Erythroblast (primary cell): ENCODE results near the gene TPRG1L.
A peak's percentile ranks its signal among the peaks of the same experiment; 100 is the strongest.
"Not testable (repeated sequence)": the region's sequence is repeated elsewhere in the genome, so short reads cannot be mapped to it uniquely, and the experiment has no call there.

ENCODE experiments used
- DNase-seq, 2 experiments: peaks; one replicate each; lab custom pipeline; 2025; lab: John Stamatoyannopoulos, UW
- GATA1 ChIP-seq: IDR thresholded peaks from 2 replicates; pipeline ENCODE4 v1.6.1; 2011; ENCODE audit warnings: low read depth, mild to moderate bottlenecking, control low read depth, low read length, moderate library complexity
- POLR2A ChIP-seq: IDR thresholded peaks from 2 replicates; pipeline ENCODE4 v1.6.1; 2011; ENCODE audit warnings: mild to moderate bottlenecking, low read length

Gene TPRG1L

DNA sequence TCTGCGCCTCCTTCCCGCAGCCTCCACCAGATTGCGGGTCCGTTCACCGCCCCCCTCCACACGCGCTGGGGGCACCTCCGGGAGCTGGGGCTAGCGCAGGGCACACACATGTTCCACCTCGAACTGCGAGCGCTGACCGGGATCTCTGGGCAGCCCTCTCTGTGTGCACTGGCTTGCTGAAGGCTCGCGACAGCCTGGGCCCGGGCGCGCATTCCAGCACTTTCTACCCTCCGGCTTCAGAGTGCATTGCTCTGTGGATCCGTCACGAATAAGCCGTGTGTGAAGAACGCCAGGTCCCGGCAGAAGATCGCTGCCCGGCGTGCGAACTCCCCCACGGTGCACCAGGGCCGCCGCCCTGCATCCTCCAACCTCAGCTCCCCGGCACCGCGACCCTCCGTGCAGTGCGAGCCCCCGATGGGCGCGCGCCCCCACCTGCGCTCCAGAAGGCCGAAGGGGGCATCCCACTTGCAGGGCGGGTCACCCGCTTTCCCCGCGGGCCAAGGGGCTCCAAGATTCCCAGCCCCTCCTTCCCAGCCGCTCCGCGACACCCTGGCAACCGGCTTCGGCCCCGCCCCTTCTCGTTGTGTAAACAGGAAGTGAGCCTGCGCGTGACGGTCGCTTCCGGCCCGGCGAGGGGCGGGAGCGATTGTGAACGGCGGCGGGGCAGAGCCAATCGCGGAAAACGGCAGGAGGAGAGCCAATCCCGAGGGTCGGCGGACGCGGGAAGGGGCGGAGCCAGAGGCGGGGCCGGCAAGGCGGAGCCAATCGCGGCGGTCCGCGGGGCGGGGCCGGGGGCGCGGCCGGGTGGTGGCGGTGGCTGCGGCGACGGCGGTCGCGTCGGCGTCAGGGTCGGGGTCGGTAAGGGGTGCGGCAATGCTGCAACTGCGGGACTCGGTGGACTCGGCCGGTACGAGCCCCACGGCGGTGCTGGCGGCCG lies at the start of gene TPRG1L:
Gene TPRG1L (plus strand): TSS at position 816 of the 937 bp plus-strand sequence. CDS start 58 bp downstream, at position 874.
- TF ChIP-seq POLR2A: no peak
- DNase-seq: peak; percentile 97 to 99

DNA sequence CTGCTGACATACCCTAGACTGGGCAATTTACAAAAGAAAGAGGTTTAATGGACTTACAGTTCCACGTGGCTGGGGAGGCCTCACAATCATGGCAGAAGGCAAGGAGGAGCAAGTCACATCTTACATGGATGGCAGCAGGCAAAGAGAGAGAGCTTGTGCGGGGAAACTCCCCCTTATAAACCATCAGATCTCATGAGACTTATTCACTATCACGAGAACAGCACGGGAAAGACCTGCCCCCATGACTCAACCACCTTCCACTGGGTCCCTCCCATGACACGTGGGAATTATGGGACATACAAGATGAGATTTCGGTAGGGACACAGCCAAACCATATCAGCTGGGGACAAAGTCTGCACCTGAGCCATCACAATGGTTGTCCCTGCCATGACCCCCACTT lies 49.3 kb upstream of the TPRG1L start:
- not testable (repeated sequence) for DNase-seq

DNA sequence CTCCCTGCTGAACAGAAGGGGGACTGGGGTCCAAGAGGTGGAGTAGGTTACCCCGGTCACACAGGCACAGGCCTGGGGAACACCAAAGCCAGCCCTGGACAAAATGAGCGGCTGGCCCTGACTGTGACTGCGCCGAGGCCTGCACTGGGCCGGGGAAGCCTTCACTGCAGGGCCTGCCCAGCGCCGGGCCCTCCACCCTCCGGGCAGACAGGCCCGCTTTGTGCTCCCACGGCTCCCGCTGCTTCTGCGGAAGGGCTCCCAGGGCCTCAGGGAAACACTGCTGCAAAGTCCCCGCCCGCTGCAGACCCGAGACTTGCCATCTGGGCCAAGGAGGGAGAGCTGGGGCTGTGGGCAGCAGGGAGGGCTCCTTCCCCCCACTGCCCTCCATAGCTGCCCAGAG lies 48.8 kb upstream of the TPRG1L start:
- no peak for DNase-seq
- TF ChIP-seq POLR2A (no peak), GATA1 (no peak)

DNA sequence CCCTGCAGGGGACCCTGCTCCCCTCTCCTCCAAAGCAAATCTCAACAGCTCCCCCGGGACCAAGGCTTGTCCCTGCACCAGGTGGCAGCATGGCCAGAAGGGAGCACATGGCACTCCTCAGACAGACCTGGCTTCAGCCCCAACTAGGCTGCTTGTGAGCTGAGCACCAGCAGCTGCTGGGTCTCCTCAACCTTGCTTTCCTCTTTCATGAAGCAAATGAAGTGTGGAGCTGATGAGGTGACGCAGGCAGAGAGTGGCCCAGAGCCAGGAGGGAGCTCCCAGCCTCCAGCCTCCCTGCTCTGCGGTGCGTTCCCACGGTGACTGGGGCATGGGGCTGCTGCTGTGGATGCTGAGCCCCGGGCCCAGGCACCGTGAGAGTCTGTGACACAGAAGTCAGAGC lies 47.5 kb upstream of the TPRG1L start:
- DNase-seq: no peak
- no peak for TF ChIP-seq POLR2A
- TF ChIP-seq GATA1: no peak

DNA sequence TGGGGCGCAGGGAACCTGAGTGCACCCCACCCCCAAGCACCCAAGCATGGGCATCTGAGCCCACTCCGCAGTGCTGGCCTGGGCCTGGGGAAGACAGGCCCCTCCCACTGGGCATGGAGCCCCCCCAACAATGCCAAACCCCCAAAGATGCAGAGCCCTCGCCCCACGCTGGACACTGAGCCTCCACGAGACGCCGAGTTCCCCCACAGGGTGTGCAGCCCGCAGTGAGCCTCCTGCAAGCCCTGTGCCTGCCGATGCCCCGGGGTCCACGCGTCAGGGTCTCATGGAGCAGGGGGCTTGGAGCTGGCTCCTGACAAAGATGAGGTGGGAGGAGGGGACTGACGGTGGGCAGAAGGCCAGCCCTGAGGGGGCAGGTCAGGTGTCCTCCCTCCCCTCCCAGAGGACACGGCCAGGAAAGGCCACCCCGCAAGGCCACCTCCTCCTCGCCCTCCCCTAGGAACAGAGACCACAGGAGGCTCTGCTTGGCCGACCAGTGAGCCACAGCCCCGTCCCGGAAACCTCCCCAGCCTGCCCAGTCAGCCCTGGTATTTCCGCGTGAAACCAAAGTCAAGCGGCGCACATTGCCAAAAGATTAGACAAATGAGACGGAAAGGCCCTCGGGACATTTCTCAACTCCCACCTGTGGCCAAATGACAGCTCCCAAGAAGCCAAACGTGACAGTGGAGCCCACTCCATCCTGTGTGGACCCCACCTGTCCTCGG lies 46.9 kb upstream of the TPRG1L start:
- no peak for TF ChIP-seq POLR2A
- no peak for DNase-seq

DNA sequence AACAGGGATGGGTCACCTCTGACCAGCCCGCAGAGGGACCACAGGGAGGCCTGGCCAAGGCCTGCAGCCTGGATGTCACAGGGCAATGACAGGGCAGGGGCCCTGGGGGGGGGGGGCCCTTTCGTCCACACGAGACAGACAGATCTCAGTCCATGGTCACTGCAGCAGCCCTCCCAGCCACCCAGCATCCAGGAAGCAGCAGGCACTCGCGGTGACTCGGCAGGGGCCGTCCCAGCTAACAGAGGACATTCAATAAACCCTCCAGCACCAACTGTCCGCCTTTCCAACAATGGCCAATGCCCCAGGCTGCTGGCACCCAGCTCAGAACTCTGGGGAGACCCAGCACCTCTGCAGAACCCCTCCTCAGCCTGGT lies 46.4 kb upstream of the TPRG1L start:
- TF ChIP-seq POLR2A (no peak), GATA1 (no peak)
- no peak for DNase-seq

DNA sequence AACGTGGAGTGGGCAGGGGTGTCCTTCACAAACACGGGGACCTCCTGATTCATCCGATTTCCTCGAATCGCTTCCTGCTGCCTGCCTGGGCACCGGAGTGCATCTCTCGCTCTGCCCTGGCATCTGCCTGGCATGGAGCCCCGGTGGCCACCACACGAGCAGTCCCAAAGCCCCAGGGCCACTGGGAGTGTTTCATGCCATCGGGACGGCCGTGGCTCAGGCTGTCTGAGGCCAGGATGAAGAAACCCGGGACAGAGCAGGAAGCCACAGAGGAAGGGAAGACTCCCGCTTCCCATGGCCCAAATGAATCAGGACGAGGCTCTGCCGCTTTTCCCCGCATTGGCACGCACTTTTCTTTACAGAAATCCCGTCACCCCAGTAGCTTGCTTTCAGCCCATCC lies 45.9 kb upstream of the TPRG1L start:
- TF ChIP-seq POLR2A (no peak), GATA1 (no peak)
- DNase-seq: no peak

DNA sequence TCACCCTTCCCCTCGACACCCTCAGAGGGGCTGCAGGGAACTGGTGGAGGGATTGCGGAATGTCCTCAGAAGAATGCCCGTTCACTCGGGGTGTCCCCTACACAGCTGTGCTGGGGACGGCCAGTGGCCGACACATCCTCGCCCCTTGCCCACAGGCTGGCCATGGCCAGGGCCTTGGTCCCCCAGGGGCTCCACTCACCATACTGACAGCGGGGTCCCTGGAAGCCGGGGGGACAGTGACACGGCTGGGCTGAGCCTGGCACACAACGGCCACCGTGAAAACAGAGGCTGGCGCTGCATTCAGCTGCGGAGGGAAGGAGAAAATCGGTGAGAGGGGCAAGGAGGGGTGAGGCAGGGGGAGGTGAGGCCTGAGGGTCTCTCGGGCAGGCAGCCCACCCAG lies 45.2 kb upstream of the TPRG1L start:
- TF ChIP-seq GATA1 (no peak), POLR2A (no peak)

DNA sequence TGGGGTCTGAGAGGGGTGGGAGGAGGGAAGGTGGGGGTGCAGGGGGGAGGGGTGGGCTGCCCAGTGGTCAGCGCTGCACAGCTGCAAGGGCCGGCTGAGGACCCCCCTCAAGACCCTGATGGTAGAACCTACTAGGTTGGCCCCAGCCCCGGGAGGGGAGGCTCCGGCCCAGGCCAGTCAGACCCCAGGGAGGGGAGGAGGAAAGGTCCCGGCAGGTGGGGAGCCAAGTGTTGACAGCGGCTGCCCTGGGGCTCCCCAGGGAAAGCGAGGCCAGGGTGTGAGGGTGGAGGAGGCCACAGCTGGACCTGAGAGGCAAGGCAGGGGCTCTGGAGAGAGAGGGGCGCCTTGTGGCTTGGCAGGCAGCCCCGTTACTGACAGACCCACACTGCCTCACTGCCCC lies 44.6 kb upstream of the TPRG1L start:
- TF ChIP-seq GATA1: no peak
- no peak for TF ChIP-seq POLR2A

More for the DNA sequence above, 45.2 kb upstream of the TPRG1L start:
- no peak for DNase-seq

DNA sequence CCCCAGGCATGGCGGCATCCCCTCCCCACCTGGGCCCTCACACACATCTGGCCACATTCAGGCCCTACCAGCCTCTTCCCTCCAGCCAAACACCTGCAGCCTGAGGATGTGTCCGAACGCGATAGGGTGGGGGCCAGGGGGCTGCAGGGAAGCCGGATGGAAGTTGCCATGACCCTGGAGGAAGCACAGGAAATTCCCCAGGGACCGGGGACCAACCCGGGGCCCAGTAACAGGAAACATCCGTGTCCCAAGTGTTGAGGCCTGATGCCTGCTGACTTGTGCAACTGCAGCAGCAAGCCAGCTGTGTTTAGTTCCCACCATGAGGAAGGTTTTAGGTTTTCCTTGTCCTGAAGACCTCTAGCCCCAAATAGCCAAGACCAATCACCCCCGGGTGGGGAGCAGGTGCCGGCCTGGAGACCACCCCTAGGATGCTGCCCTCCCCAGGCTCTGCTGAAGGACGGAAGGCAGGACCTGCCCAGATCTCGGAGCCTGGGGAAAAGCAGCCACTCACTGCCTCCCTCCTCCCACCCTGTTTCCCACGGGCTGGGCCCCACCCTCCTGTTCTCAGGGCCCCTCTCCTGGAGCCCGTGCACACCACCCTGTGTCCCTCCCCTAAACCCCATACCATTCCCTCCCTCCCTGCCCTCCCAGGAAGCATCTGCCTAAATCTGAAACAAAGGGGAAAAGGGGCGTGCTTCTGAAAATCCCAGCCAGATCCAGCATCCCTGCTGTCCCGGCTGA lies 43.3 kb upstream of the TPRG1L start:
- DNase-seq: no peak
- TF ChIP-seq GATA1 (no peak), POLR2A (no peak)

More for the DNA sequence above, 44.6 kb upstream of the TPRG1L start:
- no peak for DNase-seq

DNA sequence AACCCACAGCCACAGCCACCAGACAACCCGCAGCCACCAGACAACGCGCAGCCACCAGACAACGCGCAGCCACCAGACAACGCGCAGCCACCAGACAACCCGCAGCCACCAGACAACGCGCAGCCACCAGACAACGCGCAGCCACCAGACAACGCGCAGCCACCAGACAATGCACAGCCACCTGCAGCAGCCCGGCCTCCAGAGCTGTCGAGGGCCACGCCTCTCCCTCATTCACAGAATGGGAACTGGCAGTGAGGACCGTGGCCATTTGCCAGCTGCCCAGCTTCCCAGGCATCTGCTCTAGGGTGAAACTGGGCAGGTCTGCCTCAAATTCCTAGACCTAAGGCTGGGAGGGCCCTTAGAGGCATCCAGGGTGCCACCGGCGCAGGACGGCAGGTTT lies 41.1 kb upstream of the TPRG1L start:
- DNase-seq: not testable (repeated sequence)

DNA sequence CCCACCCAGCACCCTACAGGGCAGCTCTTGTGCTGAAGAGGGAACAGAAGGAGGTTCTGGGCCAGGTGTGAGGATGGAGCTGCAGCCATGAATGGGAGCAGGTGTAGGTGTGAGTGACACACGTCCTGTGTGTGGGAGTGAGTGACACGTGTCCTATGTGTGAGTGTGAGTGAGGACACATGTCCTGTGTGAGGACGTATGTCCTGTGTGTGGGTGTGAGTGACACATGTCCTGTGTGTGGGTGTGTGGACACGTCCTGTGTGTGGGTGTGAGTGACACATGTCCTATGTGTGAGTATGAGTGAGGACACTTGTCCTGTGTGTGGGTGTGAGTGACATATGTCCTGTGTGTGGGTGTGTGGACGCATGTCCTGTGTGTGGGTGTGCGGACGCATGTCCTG lies 39.9 kb upstream of the TPRG1L start:
- no peak for DNase-seq
- TF ChIP-seq POLR2A (no peak), GATA1 (no peak)

DNA sequence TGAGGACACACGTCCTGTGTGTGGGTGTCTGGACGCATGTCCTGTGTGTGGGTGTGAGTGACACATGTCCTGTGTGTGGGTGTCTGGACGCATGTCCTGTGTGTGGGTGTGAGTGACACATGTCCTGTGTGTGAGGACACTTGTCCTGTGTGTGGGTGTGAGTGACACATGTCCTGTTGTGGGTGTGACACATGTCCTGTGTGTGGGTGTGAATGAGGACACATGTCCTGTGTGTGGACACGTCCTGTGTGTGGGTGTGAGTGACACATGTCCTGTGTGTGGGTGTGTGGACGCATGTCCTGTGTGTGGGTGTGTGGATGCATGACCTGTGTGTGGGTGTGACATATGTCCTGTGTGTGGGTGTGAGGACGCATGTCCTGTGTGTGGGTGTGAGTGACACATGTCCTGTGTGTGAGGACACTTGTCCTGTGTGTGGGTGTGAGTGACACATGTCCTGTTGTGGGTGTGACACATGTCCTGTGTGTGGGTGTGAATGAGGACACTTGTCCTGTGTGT lies 39.4 kb upstream of the TPRG1L start:
- DNase-seq: not testable (repeated sequence)

DNA sequence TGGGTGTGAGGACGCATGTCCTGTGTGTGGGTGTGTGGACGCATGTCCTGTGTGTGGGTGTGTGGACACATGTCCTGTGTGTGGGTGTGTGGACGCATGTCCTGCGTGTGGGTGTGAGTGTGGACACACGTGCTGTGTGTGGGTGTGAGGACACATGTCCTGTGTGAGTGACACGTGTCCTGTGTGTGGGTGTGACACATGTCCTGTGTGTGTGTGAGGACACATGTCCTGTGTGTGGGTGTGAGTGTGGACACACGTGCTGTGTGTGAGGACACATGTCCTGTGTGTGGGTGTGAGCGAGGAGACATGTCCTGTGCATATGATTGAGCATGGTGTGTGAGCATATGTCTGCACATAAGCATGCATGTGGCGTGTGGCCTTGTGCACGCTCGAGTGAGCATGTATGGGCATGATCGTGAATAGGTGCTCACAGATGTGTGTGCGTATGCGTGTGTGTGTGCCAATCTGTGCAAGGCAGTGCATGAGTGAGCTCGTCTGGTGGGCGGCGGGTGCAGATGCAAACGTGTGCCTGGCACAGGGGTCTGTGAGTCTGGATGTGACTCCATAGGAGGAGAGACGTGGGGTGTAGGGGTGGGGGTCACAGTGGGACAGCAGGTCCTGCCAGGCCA lies 38.8 kb upstream of the TPRG1L start:
- DNase-seq: no peak
- TF ChIP-seq GATA1: no peak
- no peak for TF ChIP-seq POLR2A
